Subcutaneous abdominal adipose tissue (tissue), 5 donors: ENCODE results near the gene C22orf39.

Experiments
- H3K27ac ChIP-seq: one replicate; pipeline ENCODE4 v1.7.0; 2013; ENCODE audit warnings: low read depth, mild to moderate bottlenecking, inconsistent platforms, low read length, moderate library complexity
- H3K27me3 ChIP-seq, 5 donors: one replicate each; pipeline ENCODE4 v1.7.0; 2013; ENCODE audit warnings: low read length in 5 of 5, inconsistent platforms in 1 of 5; ENCODE audit not compliant: control insufficient read depth in 5 of 5, insufficient read depth in 4 of 5
- H3K36me3 ChIP-seq, 5 donors: one replicate each; pipeline ENCODE4 v1.7.0; 2013; ENCODE audit warnings: low read length in 5 of 5; ENCODE audit not compliant: control insufficient read depth in 5 of 5, insufficient read depth in 5 of 5
- H3K4me1 ChIP-seq, 5 donors: one replicate each; pipeline ENCODE4 v1.7.0; 2013; ENCODE audit warnings: low read length in 5 of 5, mild to moderate bottlenecking in 3 of 5, moderate library complexity in 1 of 5; ENCODE audit not compliant: control insufficient read depth in 5 of 5, insufficient read depth in 5 of 5
- H3K4me3 ChIP-seq, 5 donors: one replicate each; pipeline ENCODE4 v1.7.0; 2013; ENCODE audit warnings: low read length in 5 of 5, low read depth in 1 of 5
- H3K9ac ChIP-seq, 5 donors: one replicate each; pipeline ENCODE4 v1.7.0; 2013; ENCODE audit warnings: low read length in 5 of 5, mild to moderate bottlenecking in 4 of 5, moderate library complexity in 3 of 5
- H3K9me3 ChIP-seq, 5 donors: one replicate each; pipeline ENCODE4 v1.7.0; 2013; ENCODE audit warnings: low read length in 5 of 5; ENCODE audit not compliant: control insufficient read depth in 5 of 5
- donor health status: healthy.
- donor health status: healthy.
- donor health status: healthy.
- donor health status: healthy.
- donor health status: healthy.

The C22orf39 gene

DNA sequence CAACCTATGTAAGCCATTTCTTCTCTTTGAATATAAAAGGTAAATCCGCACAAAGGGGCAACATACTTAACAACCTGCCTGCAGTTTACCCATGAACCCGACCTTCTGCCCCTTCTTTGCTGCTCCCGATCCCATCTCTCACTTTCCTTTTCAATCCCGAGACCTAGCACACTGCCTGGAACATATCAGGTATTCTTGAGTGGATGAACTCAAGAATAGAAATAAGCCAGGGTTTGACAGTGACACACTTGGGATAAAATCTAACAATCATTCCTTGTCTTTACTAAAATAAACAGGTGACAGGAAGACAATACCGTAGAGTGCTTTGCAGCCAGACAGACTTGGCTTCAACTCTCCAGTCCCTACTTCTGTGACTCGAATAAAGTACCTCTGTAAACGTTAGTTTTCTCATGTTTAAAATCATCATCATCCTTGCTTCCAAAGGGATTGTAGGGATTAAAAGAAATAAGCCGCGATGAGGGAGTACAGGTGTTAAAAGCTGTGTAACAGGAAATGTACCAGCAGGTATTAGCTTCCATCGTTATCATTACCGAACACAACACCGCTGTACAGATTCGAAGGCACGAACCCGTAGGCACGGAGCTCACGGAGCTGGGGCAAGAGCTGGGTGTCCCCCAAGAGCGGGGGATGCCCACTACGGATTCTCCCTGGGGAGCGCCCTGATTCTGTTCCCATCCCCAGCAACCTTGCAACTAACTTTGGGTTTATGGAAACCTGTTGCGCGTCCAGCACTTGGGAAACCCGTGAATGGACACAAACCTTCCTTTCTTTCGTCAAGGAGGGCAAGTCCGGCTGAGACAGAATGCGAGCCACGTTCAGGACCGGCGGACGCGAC is 30.8 kb upstream of the C22orf39 start:
- Histone ChIP-seq H3K36me3 (peaks cover 0 to 28% (median 16%) of the 10 kb centered on the region in 5 donors), H3K27ac (peak overlapping the region; percentile 99), H3K4me3 (peak overlapping the region; percentile 71 to 96 (median 92)), H3K9ac (peak overlapping the region; percentile 79 to 95 (median 90)), H3K9me3 (no peaks in the 10 kb centered on the region), H3K4me1 (peaks cover 6 to 31% (median 26%) of the 10 kb centered on the region in 5 donors), H3K27me3 (no peaks in the 10 kb centered on the region)

- H3K27me3 ChIP-seq: no peaks in the 10 kb centered on the region
- H3K36me3 ChIP-seq: peaks cover 0 to 36% (median 24%) of the 10 kb centered on the region in 5 donors
- H3K4me1 ChIP-seq: peaks cover 6 to 31% (median 26%) of the 10 kb centered on the region in 5 donors
- H3K9me3 ChIP-seq: no peaks in the 10 kb centered on the region
- H3K4me3 ChIP-seq: peak overlapping the region; percentile 71 to 96 (median 92)
- H3K27ac ChIP-seq: no peak overlapping the region
- H3K9ac ChIP-seq: peak overlapping the region; percentile 39 to 95 (median 90)
These were observed 30.0 kb upstream of the C22orf39 start for GRCh38 chr22:19477321-19478044.

- H3K4me3 ChIP-seq: no peak overlapping the region
- no peaks in the 10 kb centered on the region for H3K9me3 ChIP-seq
- H3K36me3 ChIP-seq: peaks cover 0 to 50% (median 36%) of the 10 kb centered on the region in 5 donors
- no peak overlapping the region for H3K27ac ChIP-seq
- peaks cover 6 to 31% (median 26%) of the 10 kb centered on the region in 5 donors for H3K4me1 ChIP-seq
- no peaks in the 10 kb centered on the region for H3K27me3 ChIP-seq
- H3K9ac ChIP-seq: peak overlapping the region in 1 of 5 donors; percentile 52
These were observed 28.5 kb upstream of the C22orf39 start for GRCh38 chr22:19476023-19476422.

GRCh38 chr22:19473578-19473977 is 26.1 kb upstream of the C22orf39 start:
- Histone ChIP-seq H3K4me3 (no peak overlapping the region), H3K9ac (no peak overlapping the region), H3K36me3 (peaks cover 0 to 75% (median 61%) of the 10 kb centered on the region in 5 donors), H3K27me3 (no peaks in the 10 kb centered on the region), H3K4me1 (peaks cover 6 to 22% (median 19%) of the 10 kb centered on the region in 5 donors), H3K27ac (no peak overlapping the region), H3K9me3 (no peaks in the 10 kb centered on the region)

DNA sequence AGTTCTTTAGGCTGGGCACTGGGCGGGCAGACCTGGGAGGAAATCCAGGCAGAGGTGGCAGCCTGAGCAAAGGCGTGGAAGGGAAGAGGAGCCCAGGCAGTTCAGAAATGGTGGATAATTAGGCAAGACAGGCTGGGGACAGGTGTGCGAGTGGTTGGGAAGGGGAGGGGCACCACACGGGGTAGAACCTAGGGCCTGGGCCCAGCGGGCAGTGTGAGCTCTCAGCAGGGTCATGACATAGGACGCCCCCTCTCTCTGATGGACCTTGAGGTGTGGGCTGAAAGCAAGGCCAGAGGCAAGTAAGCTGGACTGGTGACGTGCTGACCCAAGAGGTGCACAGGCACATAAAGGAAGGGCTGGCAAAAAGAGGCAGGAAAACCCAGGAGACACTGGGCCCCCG is 24.7 kb upstream of the C22orf39 start:
- H3K9me3 ChIP-seq: no peaks in the 10 kb centered on the region
- no peak overlapping the region for H3K9ac ChIP-seq
- H3K27ac ChIP-seq: no peak overlapping the region
- peaks cover 1 to 9% (median 6%) of the 10 kb centered on the region in 5 donors for H3K4me1 ChIP-seq
- H3K36me3 ChIP-seq: peaks cover 0 to 88% (median 74%) of the 10 kb centered on the region in 5 donors
- H3K4me3 ChIP-seq: no peak overlapping the region
- no peaks in the 10 kb centered on the region for H3K27me3 ChIP-seq

GRCh38 chr22:19471572-19471971 is 24.1 kb upstream of the C22orf39 start:
- no peaks in the 10 kb centered on the region for H3K9me3 ChIP-seq
- peaks cover 0 to 6% (median 4%) of the 10 kb centered on the region in 5 donors for H3K4me1 ChIP-seq
- no peak overlapping the region for H3K9ac ChIP-seq
- no peak overlapping the region for H3K27ac ChIP-seq
- peaks cover 0 to 95% (median 81%) of the 10 kb centered on the region in 5 donors for H3K36me3 ChIP-seq
- H3K4me3 ChIP-seq: no peak overlapping the region
- no peaks in the 10 kb centered on the region for H3K27me3 ChIP-seq

DNA sequence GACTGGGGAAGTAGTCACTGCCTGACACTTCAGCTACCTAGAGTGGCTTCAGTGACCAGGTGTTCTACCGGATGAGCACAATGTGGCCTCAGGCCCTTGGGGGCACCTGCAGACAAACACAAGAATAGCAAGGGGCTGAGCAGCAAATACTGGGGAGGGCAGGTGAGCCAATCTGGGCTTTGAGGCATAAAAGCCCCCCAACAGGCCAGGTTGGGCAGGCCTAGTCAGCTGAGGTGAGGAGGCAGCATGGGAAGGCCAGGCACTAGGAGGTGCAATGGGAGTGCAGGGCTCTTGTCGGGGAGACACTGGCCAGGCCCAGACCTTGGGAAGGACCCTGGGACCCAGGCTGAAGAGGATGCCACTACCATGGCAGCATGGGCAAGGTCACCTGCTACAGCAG is 22.5 kb upstream of the C22orf39 start:
- Histone ChIP-seq H3K27me3 (no peaks in the 10 kb centered on the region), H3K9ac (no peak overlapping the region), H3K27ac (no peak overlapping the region), H3K4me3 (no peak overlapping the region), H3K4me1 (no peaks in the 10 kb centered on the region), H3K9me3 (no peaks in the 10 kb centered on the region), H3K36me3 (peaks cover 2 to 99% (median 93%) of the 10 kb centered on the region in 5 donors)

GRCh38 chr22:19469421-19469820 is 21.9 kb upstream of the C22orf39 start:
- no peak overlapping the region for H3K27ac ChIP-seq
- no peak overlapping the region for H3K4me3 ChIP-seq
- H3K9ac ChIP-seq: no peak overlapping the region
- no peaks in the 10 kb centered on the region for H3K4me1 ChIP-seq
- no peaks in the 10 kb centered on the region for H3K27me3 ChIP-seq
- H3K36me3 ChIP-seq: peaks cover 5 to 99% (median 95%) of the 10 kb centered on the region in 5 donors
- no peaks in the 10 kb centered on the region for H3K9me3 ChIP-seq

DNA sequence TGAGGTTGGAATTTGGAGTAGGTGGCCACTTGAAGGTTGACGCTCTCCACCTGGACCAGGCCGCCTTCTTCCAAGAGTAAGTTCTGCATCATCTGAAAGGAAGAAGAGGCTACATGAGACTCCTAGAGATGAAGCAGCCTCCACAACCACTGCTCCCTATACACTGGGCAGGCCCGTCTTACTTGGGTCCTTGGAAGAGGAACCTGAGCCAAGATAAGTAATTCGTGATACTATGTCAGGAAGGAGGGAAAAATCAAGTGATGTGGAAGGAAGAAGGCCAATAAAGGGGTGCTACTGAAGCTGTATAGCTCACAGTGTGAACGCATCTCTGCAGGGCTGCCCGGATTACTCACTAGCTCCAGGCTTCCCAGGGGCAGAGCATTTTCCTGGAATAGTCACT is 20.4 kb upstream of the C22orf39 start:
- H3K9me3 ChIP-seq: no peaks in the 10 kb centered on the region
- no peak overlapping the region for H3K27ac ChIP-seq
- peaks cover 5 to 97% (median 94%) of the 10 kb centered on the region in 5 donors for H3K36me3 ChIP-seq
- no peaks in the 10 kb centered on the region for H3K4me1 ChIP-seq
- no peak overlapping the region for H3K9ac ChIP-seq
- H3K27me3 ChIP-seq: no peaks in the 10 kb centered on the region
- H3K4me3 ChIP-seq: no peak overlapping the region
